MM.1S (cell line): ENCODE results near the gene AGTRAP.

ENCODE experiments used
- DNase-seq: peaks from one replicate; pipeline ENCODE4 v3.0.0-alpha.2; 2015
- H2AFZ ChIP-seq: fragments of 300-600 bp; sonication (generic); 2 replicates; pipeline ENCODE4 v1.6.0; 2016; ENCODE audit warnings: antibody characterized with exemption, low read length
- H3F3A ChIP-seq: fragments of 300-600 bp; sonication (generic); 2 replicates; pipeline ENCODE4 v1.6.1; 2016; ENCODE audit warnings: mild to moderate bottlenecking, antibody characterized with exemption, low read length, moderate library complexity, mixed read lengths; ENCODE audit not compliant: insufficient read depth
- H3K27ac ChIP-seq: fragments of 300-600 bp; sonication (generic); 2 replicates; pipeline ENCODE4 v1.5.1; 2016; ENCODE audit warnings: mild to moderate bottlenecking, low read length
- H3K27me3 ChIP-seq: fragments of 300-600 bp; sonication (generic); replicated peaks from 2 replicates; pipeline ENCODE4 v1.6.0; 2016; ENCODE audit warnings: low read length; ENCODE audit not compliant: insufficient read depth
- H3K36me3 ChIP-seq: fragments of 300-600 bp; sonication (generic); replicated peaks from 2 replicates; pipeline ENCODE4 v1.6.1; 2016; ENCODE audit warnings: mild to moderate bottlenecking, low read length, mixed read lengths; ENCODE audit not compliant: insufficient read depth
- H3K4me1 ChIP-seq: fragments of 300-600 bp; sonication (generic); 2 replicates; pipeline ENCODE4 v1.6.1; 2016; ENCODE audit warnings: low read length, mixed read lengths
- H3K4me2 ChIP-seq: fragments of 300-600 bp; sonication (generic); 2 replicates; pipeline ENCODE4 v1.6.0; 2016; ENCODE audit warnings: low read depth, low read length
- H3K4me3 ChIP-seq: fragments of 300-600 bp; sonication (generic); 2 replicates; pipeline ENCODE4 v1.5.1; 2016; ENCODE audit warnings: low read length, mixed read lengths
- H3K79me2 ChIP-seq: fragments of 300-600 bp; sonication (generic); 2 replicates; pipeline ENCODE4 v1.6.1; 2016; ENCODE audit warnings: mixed run types, low read length, mixed read lengths
- H3K9ac ChIP-seq: fragments of 300-600 bp; sonication (generic); 2 replicates; pipeline ENCODE4 v1.6.1; 2016; ENCODE audit warnings: low read length, mixed read lengths
- H3K9me2 ChIP-seq: fragments of 300-600 bp; sonication (generic); replicated peaks from 2 replicates; pipeline ENCODE4 v1.6.1; 2016; ENCODE audit warnings: mild to moderate bottlenecking, low read length, mixed read lengths; ENCODE audit not compliant: insufficient read depth
- H3K9me3 ChIP-seq: fragments of 300-600 bp; sonication (generic); replicated peaks from 2 replicates; pipeline ENCODE4 v1.6.1; 2016; ENCODE audit warnings: mild to moderate bottlenecking, low read length, mixed read lengths; ENCODE audit not compliant: insufficient read depth
- H4K20me1 ChIP-seq: fragments of 300-600 bp; sonication (generic); 2 replicates; pipeline ENCODE4 v1.6.1; 2016; ENCODE audit warnings: mild to moderate bottlenecking, low read length, moderate library complexity, mixed read lengths; ENCODE audit not compliant: insufficient read depth
- CTCF ChIP-seq: fragments of 300-600 bp; sonication (generic); IDR thresholded peaks from 2 replicates; pipeline ENCODE4 v1.5.1; 2016; ENCODE audit warnings: antibody characterized with exemption, low read length, mixed read lengths
- EZH2 ChIP-seq: fragments of 300-600 bp; sonication (generic); optimal IDR thresholded peaks from 2 replicates; pipeline ENCODE3; 2017; ENCODE audit warnings: low read depth, mild to moderate bottlenecking, antibody characterized with exemption, low read length, mixed read lengths
- EZH2phosphoT487 ChIP-seq: fragments of 300-600 bp; sonication (generic); IDR thresholded peaks from 2 replicates; pipeline ENCODE4 v1.6.1; 2018; ENCODE audit warnings: antibody characterized with exemption, low read length

The AGTRAP gene

GRCh38 chr1:11771481-11772043 is 35.6 kb downstream of the AGTRAP start:
- Histone ChIP-seq H3K9me2 (no peaks in the 10 kb centered on the region), H2AFZ (no peak overlapping the region), H3K79me2 (no peaks in the 10 kb centered on the region), H3K4me2 (no peak overlapping the region), H4K20me1 (no peaks in the 10 kb centered on the region), H3K27ac (no peak overlapping the region), H3K9ac (no peak overlapping the region), H3K36me3 (no peaks in the 10 kb centered on the region), H3K4me1 (no peaks in the 10 kb centered on the region), H3K4me3 (no peak overlapping the region), H3F3A (no peaks in the 10 kb centered on the region), H3K9me3 (no peaks in the 10 kb centered on the region), H3K27me3 (peaks cover 38% of the 10 kb centered on the region)
- no peak for DNase-seq
- TF ChIP-seq CTCF (no peak), EZH2 (no peak), EZH2phosphoT487 (no peak)

GRCh38 chr1:11772458-11772857 is 36.5 kb downstream of the AGTRAP start:
- Histone ChIP-seq H3K9me3 (no peaks in the 10 kb centered on the region), H3K27ac (no peak overlapping the region), H2AFZ (no peak overlapping the region), H3F3A (no peaks in the 10 kb centered on the region), H3K36me3 (no peaks in the 10 kb centered on the region), H3K9ac (no peak overlapping the region), H3K27me3 (peaks cover 29% of the 10 kb centered on the region), H3K79me2 (no peaks in the 10 kb centered on the region), H4K20me1 (no peaks in the 10 kb centered on the region), H3K4me2 (no peak overlapping the region), H3K4me1 (no peaks in the 10 kb centered on the region), H3K9me2 (no peaks in the 10 kb centered on the region), H3K4me3 (no peak overlapping the region)
- no peak for DNase-seq
- TF ChIP-seq EZH2phosphoT487 (no peak), EZH2 (no peak), CTCF (no peak)

GRCh38 chr1:11774753-11775152 is 38.8 kb downstream of the AGTRAP start:
- Histone ChIP-seq H3K79me2 (no peaks in the 10 kb centered on the region), H3K36me3 (no peaks in the 10 kb centered on the region), H3K27ac (no peak overlapping the region), H3K9ac (no peak overlapping the region), H3K27me3 (peaks cover 13% of the 10 kb centered on the region; the same call in 1 of the 2 replicates), H3K9me3 (no peaks in the 10 kb centered on the region), H3K9me2 (no peaks in the 10 kb centered on the region), H3F3A (no peaks in the 10 kb centered on the region), H4K20me1 (no peaks in the 10 kb centered on the region), H3K4me2 (no peak overlapping the region), H3K4me3 (no peak overlapping the region), H3K4me1 (no peaks in the 10 kb centered on the region), H2AFZ (no peak overlapping the region)
- DNase-seq, result no peak
- no peak for TF ChIP-seq EZH2phosphoT487
- no peak for TF ChIP-seq EZH2
- no peak for TF ChIP-seq CTCF
